Measurements from ENCODE around the gene ADD2. TPM values are rescaled to one million over a fixed set of nuclear protein-coding genes. Genes with fewer than 3 reads are reported as not detected.

Gene ADD2
- total RNA-seq, 1 donor from 2014 or later: 45.3 TPM

DNA sequence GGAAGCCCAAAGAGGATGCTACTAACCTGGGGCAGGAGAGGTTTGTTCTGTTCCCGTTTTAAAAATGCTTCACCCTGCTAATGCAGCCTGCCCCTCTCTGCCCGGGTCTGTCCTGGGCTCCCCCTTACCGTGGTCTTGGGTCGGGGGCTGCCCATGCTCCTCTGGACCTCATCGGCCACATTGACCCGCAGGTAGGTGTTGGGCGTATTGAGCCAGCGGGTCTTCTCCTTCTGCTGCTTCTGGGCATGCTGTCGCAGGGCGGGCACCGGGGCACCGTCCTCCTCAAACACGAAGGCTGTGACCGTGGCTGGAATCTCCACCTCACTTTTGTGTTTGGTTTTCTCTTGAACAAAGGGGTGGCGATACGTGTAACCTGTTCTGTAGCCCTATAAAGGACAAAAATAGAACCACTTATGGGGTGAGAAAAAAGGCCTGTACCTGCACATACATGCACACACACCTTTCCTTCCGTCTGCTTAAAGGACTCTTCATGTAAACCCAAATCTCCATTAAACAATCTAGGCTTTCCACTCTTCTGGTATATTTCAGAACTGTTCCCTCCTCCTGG, 89.3 kb downstream of the ADD2 start:
- Mint-ChIP-seq H3K4me3 (no peak overlapping the region), H3K27ac (no peak overlapping the region), H3K36me3 (peaks cover 38% of the 10 kb centered on the region), H3K9me3 (no peaks in the 10 kb centered on the region), H3K4me1 (no peaks in the 10 kb centered on the region), H3K27me3 (ENCODE audit: insufficient read depth, low read depth) (peaks cover 9% of the 10 kb centered on the region)
- H3K4me3 ChIP-seq: no peak overlapping the region
- no peak overlapping the region for H3K27ac ChIP-seq
- TF ChIP-seq CTCF (IDR thresholded peaks at IDR 0.05): no peak
- no peak for TF ChIP-seq EZH2 (IDR thresholded peaks at IDR 0.05)
- no peak for TF ChIP-seq EZH2phosphoT487 (IDR thresholded peaks at IDR 0.05)
- H2AFZ ChIP-seq (replicated peaks): no peak overlapping the region
- H3K4me2 ChIP-seq: no peak overlapping the region
- H3K79me2 ChIP-seq (ENCODE audit: low read depth): no peaks in the 10 kb centered on the region
- no peaks in the 10 kb centered on the region for H3K27me3 ChIP-seq
- H3K4me1 ChIP-seq: no peaks in the 10 kb centered on the region
- H3K9me3 ChIP-seq (ENCODE audit: low read depth): no peaks in the 10 kb centered on the region
- no peak overlapping the region for H3K9ac ChIP-seq
- DNase-seq (ENCODE audit: low spot score): no peak
- H3K36me3 ChIP-seq: peaks cover 4% of the 10 kb centered on the region
- H3F3A ChIP-seq (ENCODE audit: low read depth): peaks cover 3% of the 10 kb centered on the region
- H4K20me1 ChIP-seq (ENCODE audit: low read depth): no peaks in the 10 kb centered on the region

GRCh38 chr2:70676301-70677035, 91.5 kb downstream of the ADD2 start:
- Histone ChIP-seq H3K4me3 (no peak overlapping the region), H3K27ac (no peak overlapping the region), H3K4me1 (no peaks in the 10 kb centered on the region), H3F3A (ENCODE audit: low read depth) (peaks cover 3% of the 10 kb centered on the region), H3K9ac (no peak overlapping the region), H3K9me3 (ENCODE audit: low read depth) (no peaks in the 10 kb centered on the region), H3K79me2 (ENCODE audit: low read depth) (no peaks in the 10 kb centered on the region), H3K4me2 (no peak overlapping the region), H3K27me3 (no peaks in the 10 kb centered on the region), H3K36me3 (no peaks in the 10 kb centered on the region), H2AFZ (replicated peaks) (no peak overlapping the region), H4K20me1 (ENCODE audit: low read depth) (no peaks in the 10 kb centered on the region)
- no peak for DNase-seq (ENCODE audit: low spot score)
- Mint-ChIP-seq H3K27ac (no peak overlapping the region), H3K9me3 (no peaks in the 10 kb centered on the region), H3K27me3 (ENCODE audit: insufficient read depth, low read depth) (peaks cover 8% of the 10 kb centered on the region), H3K4me1 (peaks cover 5% of the 10 kb centered on the region), H3K36me3 (peaks cover 42% of the 10 kb centered on the region), H3K4me3 (no peak overlapping the region)
- TF ChIP-seq EZH2 (IDR thresholded peaks at IDR 0.05): no peak
- TF ChIP-seq EZH2phosphoT487 (IDR thresholded peaks at IDR 0.05): no peak
- no peak for TF ChIP-seq CTCF (IDR thresholded peaks at IDR 0.05)

DNA sequence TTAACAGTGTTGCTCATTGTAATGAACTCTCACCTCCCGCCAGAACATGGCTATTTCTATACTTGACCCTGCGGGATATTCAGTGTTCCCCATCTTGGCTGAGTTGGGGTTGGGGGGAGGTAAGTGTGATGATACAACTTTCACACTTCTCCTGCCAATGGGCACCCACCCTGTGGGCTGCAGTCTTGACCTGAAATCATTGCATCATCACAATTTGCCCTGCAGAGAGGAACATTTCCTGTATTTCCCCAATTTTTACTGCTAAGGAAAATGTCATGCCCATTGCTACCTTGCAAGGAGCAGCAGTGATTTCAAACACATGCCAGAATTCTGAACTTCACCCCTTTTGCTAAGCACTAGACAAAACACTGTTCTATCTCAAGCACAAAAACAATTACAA, 92.1 kb downstream of the ADD2 start:
- Histone ChIP-seq H3K27ac (no peak overlapping the region), H3K9ac (no peak overlapping the region), H3K27me3 (no peaks in the 10 kb centered on the region), H4K20me1 (ENCODE audit: low read depth) (no peaks in the 10 kb centered on the region), H3K4me3 (no peak overlapping the region), H3F3A (ENCODE audit: low read depth) (peaks cover 3% of the 10 kb centered on the region), H3K9me3 (ENCODE audit: low read depth) (no peaks in the 10 kb centered on the region), H3K79me2 (ENCODE audit: low read depth) (no peaks in the 10 kb centered on the region), H3K36me3 (no peaks in the 10 kb centered on the region), H3K4me2 (no peak overlapping the region), H3K4me1 (no peaks in the 10 kb centered on the region), H2AFZ (replicated peaks) (no peak overlapping the region)
- Mint-ChIP-seq H3K9me3 (no peaks in the 10 kb centered on the region), H3K4me3 (no peak overlapping the region), H3K27me3 (ENCODE audit: insufficient read depth, low read depth) (peaks cover 8% of the 10 kb centered on the region), H3K36me3 (peaks cover 40% of the 10 kb centered on the region), H3K4me1 (peaks cover 5% of the 10 kb centered on the region), H3K27ac (no peak overlapping the region)
- no peak for DNase-seq (ENCODE audit: low spot score)
- TF ChIP-seq EZH2phosphoT487 (IDR thresholded peaks at IDR 0.05) (no peak), CTCF (IDR thresholded peaks at IDR 0.05) (no peak), EZH2 (IDR thresholded peaks at IDR 0.05) (no peak)

Data from neural progenitor cell (in vitro differentiated cells).